Spinal cord (tissue), 10 donors: ENCODE results near the gene NVL. TPM values are rescaled to one million over a fixed set of nuclear protein-coding genes. Genes with fewer than 3 reads are reported as not detected.

Experiments used
- DNase-seq, 6 donors: peaks; one replicate each; pipeline versions ENCODE4 v3.0.0 to v3.0.0-alpha.2; 2013 to 2015; ENCODE audit warnings: low spot score in 6 of 6, low read depth in 4 of 6
- H3K27ac ChIP-seq: one replicate; pipeline ENCODE4 v1.5.1; 2013; ENCODE audit warnings: low read depth, low read length, control low read depth
- H3K27me3 ChIP-seq: one replicate; pipeline ENCODE4 v1.6.1; 2013; ENCODE audit warnings: low read length; ENCODE audit not compliant: control insufficient read depth, insufficient read depth
- H3K36me3 ChIP-seq: one replicate; pipeline ENCODE4 v1.6.1; 2013; ENCODE audit warnings: low read length; ENCODE audit not compliant: control insufficient read depth, insufficient read depth
- H3K4me1 ChIP-seq: one replicate; pipeline ENCODE4 v1.6.1; 2013; ENCODE audit warnings: low read length; ENCODE audit not compliant: control insufficient read depth, insufficient read depth
- H3K4me3 ChIP-seq: one replicate; pipeline ENCODE4 v1.5.1; 2013; ENCODE audit warnings: low read depth, low read length, control low read depth
- H3K9me3 ChIP-seq: one replicate; pipeline ENCODE4 v1.6.1; 2013; ENCODE audit warnings: low read length; ENCODE audit not compliant: control insufficient read depth, insufficient read depth
- WGBS: methylation state at CpG from one replicate; pipeline ENCODE4 v1.1.5; 2013; ENCODE audit warnings: missing lambda C conversion rate; ENCODE audit not compliant: insufficient coverage; 5-methylcytosine and 5-hydroxymethylcytosine counted together
- polyA plus RNA-seq, 2 donors: library from polyadenylated mRNA; unstranded; fragments of 120-200 nt; gene quantifications; one replicate each; pipeline ENCODE4 v1.2.1, GENCODE V29; 2013; ENCODE audit not compliant: insufficient read length in 2 of 2
- total RNA-seq, 2 donors: library from RNA; depleted of rRNA in 1 of 2; stranded (reverse); fragments of 120-200 nt in 1 of 2; fragments of >200 nt in 1 of 2; gene quantifications; one replicate each; pipeline versions ENCODE4 v1.2.3 to v1.2.4, GENCODE V29; 2013 to 2014
- donor health status: healthy.

The NVL gene
- total and polyA plus RNA-seq, 4 donors: 29.6 to 33.9 (median 31.4) TPM

DNA sequence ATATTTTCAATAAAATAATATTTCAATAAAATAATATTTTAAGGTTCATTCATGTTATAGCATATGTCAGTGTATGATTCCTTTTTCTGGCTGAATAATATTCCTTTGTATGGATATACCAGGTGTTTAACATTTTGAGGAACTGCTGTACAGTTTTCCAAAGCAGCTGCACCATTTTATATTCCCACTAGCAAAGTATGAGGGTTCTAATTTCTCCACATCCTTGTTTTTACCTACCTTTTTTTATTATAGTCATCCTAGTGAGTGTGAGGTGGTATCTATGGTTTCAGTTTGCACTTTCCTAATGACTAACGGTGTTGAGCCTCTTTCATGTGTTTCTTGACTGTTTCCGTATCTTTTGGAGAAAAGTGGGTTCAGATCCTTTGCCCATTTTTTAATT is 141.7 kb downstream of the NVL start:
- Histone ChIP-seq H3K4me3 (no peak overlapping the region), H3K27ac (no peak overlapping the region), H3K36me3 (peaks cover 24% of the 10 kb centered on the region), H3K9me3 (no peaks in the 10 kb centered on the region), H3K4me1 (peaks cover 16% of the 10 kb centered on the region), H3K27me3 (no peaks in the 10 kb centered on the region)
- no CpG with 5 or more reads among the region's 2 CpGs for WGBS
- no peak for DNase-seq

DNA sequence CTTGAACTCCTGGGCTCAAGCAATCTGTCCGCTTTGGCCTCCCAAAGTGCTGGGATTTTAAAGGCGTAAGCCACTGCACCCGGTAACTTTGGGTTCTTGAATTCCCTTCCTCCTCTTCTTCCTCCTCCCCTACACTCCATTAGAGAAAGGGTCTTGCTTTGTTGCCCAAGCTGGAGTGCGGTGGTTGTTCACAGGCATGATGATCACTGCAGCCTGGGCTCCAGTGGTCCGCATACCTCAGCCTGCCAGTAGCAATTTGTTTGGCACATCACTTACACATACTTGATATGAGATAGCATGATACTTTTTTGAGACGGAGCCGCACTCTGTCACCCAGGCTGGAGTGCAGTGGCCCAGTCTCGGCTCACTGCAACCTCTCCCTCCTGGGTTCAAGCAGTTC is 144.8 kb downstream of the NVL start:
- Histone ChIP-seq H3K4me1 (peaks cover 25% of the 10 kb centered on the region), H3K27ac (no peak overlapping the region), H3K27me3 (no peaks in the 10 kb centered on the region), H3K4me3 (no peak overlapping the region), H3K9me3 (no peaks in the 10 kb centered on the region), H3K36me3 (peaks cover 9% of the 10 kb centered on the region)
- no peak for DNase-seq
- 96% methylated on average over 5 of the region's 8 CpGs for WGBS

DNA sequence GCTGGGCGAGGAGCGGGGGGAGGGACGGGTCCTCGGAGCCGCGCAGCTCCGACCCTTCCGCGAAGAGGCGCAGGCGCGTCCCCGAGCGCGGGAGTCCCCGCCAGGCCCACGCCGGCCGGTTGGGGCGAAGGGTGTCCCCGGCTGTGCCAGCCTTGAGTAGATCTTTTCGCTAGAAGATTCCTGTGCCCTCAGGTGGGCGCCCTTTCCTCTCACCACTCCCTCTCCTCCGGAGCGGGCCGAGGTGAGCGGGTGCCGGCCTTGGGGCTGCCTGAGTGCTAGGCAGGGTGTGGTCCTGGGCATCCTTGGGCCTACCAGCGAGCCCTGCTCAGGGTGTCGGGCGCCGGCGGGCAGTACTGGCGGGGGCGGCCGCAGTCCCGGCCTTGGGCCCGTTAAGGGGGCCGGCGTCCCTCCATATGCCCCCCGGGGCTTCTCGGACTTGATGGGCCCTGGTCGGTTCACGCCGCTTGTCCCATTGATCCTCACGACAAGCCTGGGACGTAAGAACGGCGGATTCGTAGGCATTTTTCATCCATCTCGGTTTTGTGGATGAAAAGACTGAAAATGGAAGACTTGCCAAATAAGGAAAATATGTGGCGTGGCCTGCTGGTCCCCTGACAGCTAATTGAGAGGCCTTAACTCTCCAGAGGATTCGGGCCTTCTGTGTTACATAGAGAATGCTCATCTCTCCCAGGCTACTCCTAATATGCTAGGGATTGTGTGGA is 146.2 kb downstream of the NVL start:
- under 1% methylated on average over 51 of the region's 53 CpGs for WGBS
- peak overlapping the region; percentile 69 for H3K4me3 ChIP-seq
- peak; percentile 24 to 82 (median 46) for DNase-seq
- H3K36me3 ChIP-seq: peaks cover 8% of the 10 kb centered on the region
- no peaks in the 10 kb centered on the region for H3K9me3 ChIP-seq
- H3K4me1 ChIP-seq: peaks cover 25% of the 10 kb centered on the region
- H3K27ac ChIP-seq: peak overlapping the region; percentile 87
- no peaks in the 10 kb centered on the region for H3K27me3 ChIP-seq

DNA sequence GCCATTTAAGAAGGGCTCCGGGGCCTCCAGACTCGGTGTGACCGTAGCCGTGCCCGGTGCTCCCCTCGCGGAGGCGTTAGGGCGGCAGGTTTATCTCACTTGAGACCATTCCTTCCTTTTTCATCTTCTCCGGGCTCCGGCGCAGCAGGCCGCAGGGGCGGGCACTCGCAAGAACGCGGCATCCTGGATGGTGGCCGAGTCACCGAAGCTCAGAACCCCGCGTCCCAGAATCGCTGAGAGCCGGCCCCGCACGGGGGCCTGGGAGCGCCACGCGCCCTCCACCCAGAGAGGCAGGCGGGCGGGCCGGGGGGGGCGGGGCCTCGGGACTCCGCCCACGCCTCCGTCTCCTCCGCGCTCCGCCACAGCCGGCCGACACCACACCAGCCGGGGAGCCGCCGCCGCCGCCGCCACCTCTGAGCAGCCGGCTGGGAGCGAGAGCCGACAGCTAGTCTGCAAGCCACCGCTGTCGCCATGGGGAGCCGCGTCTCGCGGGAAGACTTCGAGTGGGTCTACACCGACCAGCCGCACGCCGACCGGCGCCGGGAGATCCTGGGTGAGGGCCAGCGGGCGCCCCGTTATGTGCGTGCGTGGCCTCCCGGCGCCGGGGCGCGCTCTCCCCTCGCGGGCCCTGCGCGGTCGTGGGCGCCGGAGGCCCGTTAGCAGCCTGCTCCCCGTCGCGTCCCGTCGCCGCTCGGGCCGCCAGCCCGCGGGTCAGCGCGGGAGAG is 146.9 kb downstream of the NVL start, which contains the start of gene DEGS1:
Gene DEGS1 (plus strand): TSS at position 375 of the 725 bp plus-strand sequence. CDS start 97 bp downstream, at position 472.
- Histone ChIP-seq H3K9me3 (no peaks in the 10 kb centered on the region), H3K27ac (peak within 1 kb of the TSS; percentile 87), H3K36me3 (peaks cover 8% of the 10 kb centered on the region), H3K4me3 (peak within 1 kb of the TSS; percentile 77), H3K4me1 (peaks cover 25% of the 10 kb centered on the region), H3K27me3 (no peaks in the 10 kb centered on the region)
- peak; percentile 63 to 96 (median 80) for DNase-seq
- under 1% methylated on average over 94 of the region's 94 CpGs for WGBS

GRCh38 chr1:224182057-224182865 is 147.7 kb downstream of the NVL start:
- peaks cover 25% of the 10 kb centered on the region for H3K4me1 ChIP-seq
- WGBS: 59% methylated on average over 10 of the region's 22 CpGs
- peak in 1 of 6 donors; percentile 15 for DNase-seq
- H3K36me3 ChIP-seq: peaks cover 8% of the 10 kb centered on the region
- H3K27me3 ChIP-seq: no peaks in the 10 kb centered on the region
- peak overlapping the region; percentile 85 for H3K27ac ChIP-seq
- H3K9me3 ChIP-seq: no peaks in the 10 kb centered on the region
- H3K4me3 ChIP-seq: peak overlapping the region; percentile 77

DNA sequence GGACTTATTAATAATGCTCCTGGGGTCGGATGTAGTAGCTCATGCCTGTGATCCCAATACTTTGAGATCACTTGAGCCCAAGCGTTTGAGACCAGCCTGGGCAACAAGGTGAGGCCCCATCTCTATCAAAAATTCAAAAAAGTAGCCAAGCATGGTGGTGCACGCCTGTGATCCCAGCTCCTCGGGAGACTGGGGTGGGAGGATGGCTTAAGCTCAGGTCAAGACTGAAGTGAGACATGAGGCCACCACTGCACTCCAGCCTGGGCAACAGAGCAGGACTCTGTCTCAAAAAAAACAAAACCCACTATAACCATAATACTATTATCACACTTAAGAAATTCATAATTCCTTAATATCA is 148.5 kb downstream of the NVL start:
- Histone ChIP-seq H3K9me3 (no peaks in the 10 kb centered on the region), H3K36me3 (peaks cover 8% of the 10 kb centered on the region), H3K4me1 (peaks cover 25% of the 10 kb centered on the region), H3K4me3 (no peak overlapping the region), H3K27ac (no peak overlapping the region), H3K27me3 (no peaks in the 10 kb centered on the region)
- DNase-seq: no peak
- WGBS: 100% methylated on average over 2 of the region's 4 CpGs

- no peak for DNase-seq
- H3K4me3 ChIP-seq: no peak overlapping the region
- peaks cover 25% of the 10 kb centered on the region for H3K4me1 ChIP-seq
- no peaks in the 10 kb centered on the region for H3K9me3 ChIP-seq
- no peak overlapping the region for H3K27ac ChIP-seq
- H3K36me3 ChIP-seq: peaks cover 6% of the 10 kb centered on the region
- H3K27me3 ChIP-seq: no peaks in the 10 kb centered on the region
- 95% methylated on average over 9 of the region's 11 CpGs for WGBS
Observed at GRCh38 chr1:224180783-224181452, 149.1 kb downstream of the NVL start.

- Histone ChIP-seq H3K4me1 (peaks cover 16% of the 10 kb centered on the region), H3K36me3 (no peaks in the 10 kb centered on the region), H3K27me3 (no peaks in the 10 kb centered on the region), H3K9me3 (no peaks in the 10 kb centered on the region), H3K27ac (no peak overlapping the region), H3K4me3 (no peak overlapping the region)
- no CpG with 5 or more reads among the region's 5 CpGs for WGBS
- DNase-seq: no peak
Observed at GRCh38 chr1:224178894-224179293, 151.1 kb downstream of the NVL start.

GRCh38 chr1:224177356-224177999 is 152.5 kb downstream of the NVL start:
- Histone ChIP-seq H3K27me3 (no peaks in the 10 kb centered on the region), H3K36me3 (no peaks in the 10 kb centered on the region), H3K4me3 (no peak overlapping the region), H3K4me1 (peaks cover 11% of the 10 kb centered on the region), H3K9me3 (no peaks in the 10 kb centered on the region), H3K27ac (no peak overlapping the region)
- WGBS: 94% methylated on average over 5 of the region's 9 CpGs
- no peak for DNase-seq
